ENCODE results near the gene FAIM2. TPM values are rescaled to one million over a fixed set of nuclear protein-coding genes. Genes with fewer than 3 reads are reported as not detected.

FAIM2 gene
- total and polyA plus RNA-seq, 5 donors from 2014 or later: 0.10 to 6.5 (median 3.0) TPM

DNA sequence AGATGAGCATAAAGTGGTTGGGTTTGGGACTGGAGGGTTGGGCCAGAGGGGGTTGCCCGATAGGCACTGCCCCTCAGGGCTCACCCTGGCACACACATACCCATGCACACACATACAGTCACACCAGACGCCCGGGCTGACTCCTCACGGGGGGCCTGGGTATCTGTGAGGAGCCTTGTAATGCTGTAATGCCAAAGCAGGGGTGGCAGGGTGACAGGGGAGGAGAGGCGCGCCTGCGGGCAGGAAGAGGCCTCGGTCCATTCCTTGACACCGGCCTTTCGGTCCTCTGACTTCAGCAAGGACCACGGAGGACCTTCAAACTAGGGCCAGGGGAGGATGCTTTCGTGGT is 375 bp downstream of the FAIM2 start:
- H3K4me3 ChIP-seq (ENCODE audit: low read depth, low read length): peak overlapping the region; percentile 37
- ATAC-seq (ENCODE audit: low read depth in 2 of 2) (no peak), DNase-seq (no peak)
- H3K4me1 ChIP-seq (ENCODE audit: control insufficient read depth, insufficient read depth, low read length, poor library complexity, severe bottlenecking): peaks cover 12% of the 10 kb centered on the region
- Mint-ChIP-seq H3K36me3 (no peaks in the 10 kb centered on the region), H3K9me3 (no peaks in the 10 kb centered on the region), H3K4me3 (peak overlapping the region; percentile 67 to 85 (median 76)), H3K4me1 (peaks cover 0 to 22% (median 10%) of the 10 kb centered on the region in 4 donors), H3K27me3 (no peaks in the 10 kb centered on the region), H3K27ac (peak overlapping the region in 1 of 3 donors; percentile 15)
- no peak overlapping the region for H3K27ac ChIP-seq (ENCODE audit: insufficient read depth, low read length, poor library complexity, severe bottlenecking)
- no peaks in the 10 kb centered on the region for H3K9me3 ChIP-seq (ENCODE audit: control insufficient read depth in 2 of 2, low read length in 2 of 2)
- H3K36me3 ChIP-seq (ENCODE audit: control insufficient read depth, insufficient read depth, low read length): no peaks in the 10 kb centered on the region
- H3K27me3 ChIP-seq (ENCODE audit: control insufficient read depth, insufficient read depth, low read length): no peaks in the 10 kb centered on the region

- H3K4me3 ChIP-seq (ENCODE audit: low read depth, low read length): no peak overlapping the region
- DNase-seq: no peak
- no peaks in the 10 kb centered on the region for H3K9me3 Mint-ChIP-seq
- no peak for ATAC-seq (ENCODE audit: low read depth in 2 of 2)
- no peaks in the 10 kb centered on the region for H3K27me3 Mint-ChIP-seq
- H3K4me1 Mint-ChIP-seq: peaks cover 0 to 22% (median 10%) of the 10 kb centered on the region in 4 donors
- peaks cover 12% of the 10 kb centered on the region for H3K4me1 ChIP-seq (ENCODE audit: control insufficient read depth, insufficient read depth, low read length, poor library complexity, severe bottlenecking)
- peak overlapping the region; percentile 35 to 85 (median 69) for H3K4me3 Mint-ChIP-seq
- H3K36me3 Mint-ChIP-seq: no peaks in the 10 kb centered on the region
- peak overlapping the region in 2 of 3 donors; percentile 15 to 86 for H3K27ac Mint-ChIP-seq
- no peak overlapping the region for H3K27ac ChIP-seq (ENCODE audit: insufficient read depth, low read length, poor library complexity, severe bottlenecking)
- no peaks in the 10 kb centered on the region for H3K27me3 ChIP-seq (ENCODE audit: control insufficient read depth, insufficient read depth, low read length)
- H3K9me3 ChIP-seq (ENCODE audit: control insufficient read depth in 2 of 2, low read length in 2 of 2): no peaks in the 10 kb centered on the region
- no peaks in the 10 kb centered on the region for H3K36me3 ChIP-seq (ENCODE audit: control insufficient read depth, insufficient read depth, low read length)
Observed at GRCh38 chr12:49902399-49903350, 1.0 kb downstream of the FAIM2 start.

GRCh38 chr12:49901986-49902385 is 1.7 kb downstream of the FAIM2 start:
- Histone ChIP-seq H3K4me3 (ENCODE audit: low read depth, low read length) (no peak overlapping the region), H3K4me1 (ENCODE audit: control insufficient read depth, insufficient read depth, low read length, poor library complexity, severe bottlenecking) (peaks cover 12% of the 10 kb centered on the region), H3K27ac (ENCODE audit: insufficient read depth, low read length, poor library complexity, severe bottlenecking) (no peak overlapping the region), H3K9me3 (ENCODE audit: control insufficient read depth in 2 of 2, low read length in 2 of 2) (no peaks in the 10 kb centered on the region), H3K27me3 (ENCODE audit: control insufficient read depth, insufficient read depth, low read length) (no peaks in the 10 kb centered on the region), H3K36me3 (ENCODE audit: control insufficient read depth, insufficient read depth, low read length) (no peaks in the 10 kb centered on the region)
- Mint-ChIP-seq H3K9me3 (no peaks in the 10 kb centered on the region), H3K27ac (peak overlapping the region in 1 of 3 donors; percentile 86), H3K4me3 (peak overlapping the region in 2 of 4 donors; percentile 48 to 81), H3K36me3 (no peaks in the 10 kb centered on the region), H3K4me1 (peaks cover 0 to 22% (median 10%) of the 10 kb centered on the region in 4 donors), H3K27me3 (no peaks in the 10 kb centered on the region)
- DNase-seq: no peak
- ATAC-seq (ENCODE audit: low read depth in 2 of 2): no peak

DNA sequence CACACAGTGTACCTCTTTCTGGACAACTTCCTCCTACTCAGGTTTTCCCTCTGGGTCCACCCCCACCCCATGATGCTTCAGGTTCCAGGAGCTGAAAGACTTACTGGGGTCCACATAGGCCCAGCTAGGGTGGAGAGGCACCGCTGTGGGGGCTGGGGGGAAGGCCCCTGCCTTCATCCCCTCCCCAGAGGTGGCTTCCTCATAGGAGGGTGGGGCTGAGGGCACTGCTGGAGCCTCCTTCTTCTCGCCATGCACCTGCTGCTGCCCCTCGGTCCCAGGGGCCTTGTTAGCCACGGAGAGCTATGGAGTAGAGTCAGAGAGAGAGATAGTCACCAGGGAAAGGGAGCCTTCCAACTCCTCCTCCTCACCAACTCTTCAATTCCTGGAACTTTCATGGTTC is 2.7 kb downstream of the FAIM2 start:
- H3K27ac ChIP-seq (ENCODE audit: insufficient read depth, low read length, poor library complexity, severe bottlenecking): no peak overlapping the region
- Mint-ChIP-seq H3K9me3 (no peaks in the 10 kb centered on the region), H3K4me3 (no peak overlapping the region), H3K4me1 (peaks cover 0 to 22% (median 9%) of the 10 kb centered on the region in 4 donors), H3K36me3 (no peaks in the 10 kb centered on the region), H3K27ac (peak overlapping the region in 1 of 3 donors; percentile 8), H3K27me3 (no peaks in the 10 kb centered on the region)
- no peak overlapping the region for H3K4me3 ChIP-seq (ENCODE audit: low read depth, low read length)
- no peaks in the 10 kb centered on the region for H3K36me3 ChIP-seq (ENCODE audit: control insufficient read depth, insufficient read depth, low read length)
- H3K27me3 ChIP-seq (ENCODE audit: control insufficient read depth, insufficient read depth, low read length): no peaks in the 10 kb centered on the region
- H3K9me3 ChIP-seq (ENCODE audit: control insufficient read depth in 2 of 2, low read length in 2 of 2): no peaks in the 10 kb centered on the region
- no peak for DNase-seq
- no peak for ATAC-seq (ENCODE audit: low read depth in 2 of 2)
- H3K4me1 ChIP-seq (ENCODE audit: control insufficient read depth, insufficient read depth, low read length, poor library complexity, severe bottlenecking): peaks cover 12% of the 10 kb centered on the region

GRCh38 chr12:49900371-49900770 is 3.3 kb downstream of the FAIM2 start:
- Mint-ChIP-seq H3K27me3 (no peaks in the 10 kb centered on the region), H3K9me3 (no peaks in the 10 kb centered on the region), H3K4me3 (no peak overlapping the region), H3K27ac (no peak overlapping the region), H3K4me1 (peaks cover 0 to 18% (median 6%) of the 10 kb centered on the region in 4 donors), H3K36me3 (no peaks in the 10 kb centered on the region)
- Histone ChIP-seq H3K9me3 (ENCODE audit: control insufficient read depth in 2 of 2, low read length in 2 of 2) (no peaks in the 10 kb centered on the region), H3K27ac (ENCODE audit: insufficient read depth, low read length, poor library complexity, severe bottlenecking) (no peak overlapping the region), H3K27me3 (ENCODE audit: control insufficient read depth, insufficient read depth, low read length) (no peaks in the 10 kb centered on the region), H3K4me1 (ENCODE audit: control insufficient read depth, insufficient read depth, low read length, poor library complexity, severe bottlenecking) (peaks cover 12% of the 10 kb centered on the region), H3K36me3 (ENCODE audit: control insufficient read depth, insufficient read depth, low read length) (no peaks in the 10 kb centered on the region), H3K4me3 (ENCODE audit: low read depth, low read length) (no peak overlapping the region)
- no peak for DNase-seq
- no peak for ATAC-seq (ENCODE audit: low read depth in 2 of 2)

- H3K27ac Mint-ChIP-seq: peak overlapping the region in 1 of 3 donors; percentile 73
- Histone ChIP-seq H3K4me1 (ENCODE audit: control insufficient read depth, insufficient read depth, low read length, poor library complexity, severe bottlenecking) (peaks cover 12% of the 10 kb centered on the region), H3K27me3 (ENCODE audit: control insufficient read depth, insufficient read depth, low read length) (no peaks in the 10 kb centered on the region), H3K4me3 (ENCODE audit: low read depth, low read length) (no peak overlapping the region), H3K27ac (ENCODE audit: insufficient read depth, low read length, poor library complexity, severe bottlenecking) (no peak overlapping the region), H3K36me3 (ENCODE audit: control insufficient read depth, insufficient read depth, low read length) (no peaks in the 10 kb centered on the region), H3K9me3 (ENCODE audit: control insufficient read depth in 2 of 2, low read length in 2 of 2) (no peaks in the 10 kb centered on the region)
- H3K36me3 Mint-ChIP-seq: no peaks in the 10 kb centered on the region
- no peaks in the 10 kb centered on the region for H3K9me3 Mint-ChIP-seq
- DNase-seq (no peak), ATAC-seq (ENCODE audit: low read depth in 2 of 2) (no peak)
- H3K27me3 Mint-ChIP-seq: no peaks in the 10 kb centered on the region
- H3K4me1 Mint-ChIP-seq: peaks cover 0 to 18% (median 6%) of the 10 kb centered on the region in 4 donors
- no peak overlapping the region for H3K4me3 Mint-ChIP-seq
Observed at GRCh38 chr12:49899921-49900320, 3.8 kb downstream of the FAIM2 start.

GRCh38 chr12:49899286-49899843 is 4.3 kb downstream of the FAIM2 start:
- H3K9me3 Mint-ChIP-seq: no peaks in the 10 kb centered on the region
- no peak for ATAC-seq (ENCODE audit: low read depth in 2 of 2)

More at GRCh38 chr12:49899286-49899843, 4.3 kb downstream of the FAIM2 start:
- Histone ChIP-seq H3K27ac (ENCODE audit: insufficient read depth, low read length, poor library complexity, severe bottlenecking) (no peak overlapping the region), H3K9me3 (ENCODE audit: control insufficient read depth in 2 of 2, low read length in 2 of 2) (no peaks in the 10 kb centered on the region), H3K4me3 (ENCODE audit: low read depth, low read length) (no peak overlapping the region), H3K4me1 (ENCODE audit: control insufficient read depth, insufficient read depth, low read length, poor library complexity, severe bottlenecking) (peaks cover 8% of the 10 kb centered on the region), H3K27me3 (ENCODE audit: control insufficient read depth, insufficient read depth, low read length) (no peaks in the 10 kb centered on the region), H3K36me3 (ENCODE audit: control insufficient read depth, insufficient read depth, low read length) (no peaks in the 10 kb centered on the region)
- H3K27ac Mint-ChIP-seq: peak overlapping the region in 2 of 3 donors; percentile 50 to 73
- no peak for DNase-seq
- H3K4me3 Mint-ChIP-seq: no peak overlapping the region
- H3K36me3 Mint-ChIP-seq: no peaks in the 10 kb centered on the region
- peaks cover 0 to 14% (median 3%) of the 10 kb centered on the region in 4 donors for H3K4me1 Mint-ChIP-seq
- H3K27me3 Mint-ChIP-seq: no peaks in the 10 kb centered on the region

All from CD4-positive, CD25-positive, alpha-beta regulatory T cell (primary cell).